Fibroblast of lung (primary cell): Measurements from ENCODE around the gene P2RX1.

Experiments
- CTCF ChIP-seq, 2 donors: IDR thresholded peaks in 1 of 2; conservative IDR thresholded peaks in 1 of 2; 1 replicate in 1 of 2; 2 replicates in 1 of 2; pipeline ENCODE4 v1.5.1; 2011 to 2012; ENCODE audit warnings: low read length in 2 of 2, control low read depth in 1 of 2, inconsistent platforms in 1 of 2, low read depth in 1 of 2, mild to moderate bottlenecking in 1 of 2
- EZH2 ChIP-seq: IDR thresholded peaks from 2 replicates; pipeline ENCODE4 v1.5.1; 2012; ENCODE audit warnings: low read length, control low read depth, mild to moderate bottlenecking; ENCODE audit errors: missing control alignments

GRCh38 chr17:3935825-3936355 lies 19.6 kb upstream of the P2RX1 start:
- no peak for TF ChIP-seq CTCF (conservative IDR thresholded peaks at IDR 0.05 in 1 of 2, IDR thresholded peaks at IDR 0.05 in 1 of 2; ENCODE audit: low read depth in 1 of 2, low read length in 2 of 2)
- TF ChIP-seq EZH2: no peak
